GM12875 (cell line): ENCODE measurements around the gene OPRL1.
A peak's percentile ranks its signal among the peaks of the same experiment; 100 is the strongest.

ENCODE experiments used
- H3K4me3 ChIP-seq: one replicate; pipeline ENCODE4 v1.5.1; 2011; ENCODE audit warnings: low read depth, low read length, control low read depth
- TF ChIP-seq, protein P1 (sequence below): IDR thresholded peaks from 2 replicates; pipeline ENCODE4 v1.5.1; 2011; ENCODE audit warnings: low read depth, mild to moderate bottlenecking, control low read depth, inconsistent platforms, low read length, moderate library complexity, borderline replicate concordance; ENCODE audit not compliant: insufficient read depth

OPRL1 gene

DNA sequence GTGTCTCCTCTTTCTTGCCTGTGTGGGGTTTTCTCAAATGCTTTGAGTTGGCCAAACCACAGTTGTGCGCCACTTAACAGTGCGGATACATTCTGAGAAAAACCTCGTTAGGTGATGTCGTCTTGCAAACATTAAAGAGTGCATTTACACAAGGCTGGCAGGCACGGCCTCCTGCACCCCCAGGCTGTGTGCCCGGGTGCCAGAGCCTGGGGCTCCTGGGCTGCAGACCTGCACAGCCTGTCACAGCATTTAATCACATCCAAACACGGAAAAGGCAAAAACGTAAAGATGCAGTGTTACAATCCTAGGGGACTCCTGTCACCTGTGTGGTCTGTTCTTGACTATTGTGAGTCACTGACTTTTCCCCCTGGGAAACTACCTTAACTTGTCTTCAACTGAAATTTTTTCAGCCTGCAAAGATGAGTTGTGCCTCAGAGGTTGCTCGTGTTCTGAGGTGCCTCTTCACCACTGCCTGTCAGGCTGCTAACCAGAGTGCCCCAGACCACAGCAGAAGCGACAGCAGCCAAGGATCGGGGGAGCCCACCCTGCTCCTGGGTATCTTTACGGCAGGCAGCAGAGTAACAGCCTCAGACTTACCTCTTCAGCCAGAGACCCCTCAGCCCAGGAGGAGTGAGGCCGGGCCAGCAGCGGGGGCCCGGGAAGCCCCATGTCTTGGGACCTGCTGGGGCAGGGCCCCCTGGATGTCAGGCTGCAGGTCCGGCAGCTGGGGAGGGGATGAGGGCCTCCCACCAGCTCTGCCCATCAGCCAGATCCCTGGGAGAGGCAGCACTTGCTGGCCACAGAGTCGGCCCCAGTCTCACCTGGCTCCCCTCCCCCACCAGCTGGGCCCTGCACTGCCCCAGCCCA, 44.6 kb upstream of the OPRL1 start:
- no peak overlapping the region for H3K4me3 ChIP-seq
- TF ChIP-seq, protein P1, sequence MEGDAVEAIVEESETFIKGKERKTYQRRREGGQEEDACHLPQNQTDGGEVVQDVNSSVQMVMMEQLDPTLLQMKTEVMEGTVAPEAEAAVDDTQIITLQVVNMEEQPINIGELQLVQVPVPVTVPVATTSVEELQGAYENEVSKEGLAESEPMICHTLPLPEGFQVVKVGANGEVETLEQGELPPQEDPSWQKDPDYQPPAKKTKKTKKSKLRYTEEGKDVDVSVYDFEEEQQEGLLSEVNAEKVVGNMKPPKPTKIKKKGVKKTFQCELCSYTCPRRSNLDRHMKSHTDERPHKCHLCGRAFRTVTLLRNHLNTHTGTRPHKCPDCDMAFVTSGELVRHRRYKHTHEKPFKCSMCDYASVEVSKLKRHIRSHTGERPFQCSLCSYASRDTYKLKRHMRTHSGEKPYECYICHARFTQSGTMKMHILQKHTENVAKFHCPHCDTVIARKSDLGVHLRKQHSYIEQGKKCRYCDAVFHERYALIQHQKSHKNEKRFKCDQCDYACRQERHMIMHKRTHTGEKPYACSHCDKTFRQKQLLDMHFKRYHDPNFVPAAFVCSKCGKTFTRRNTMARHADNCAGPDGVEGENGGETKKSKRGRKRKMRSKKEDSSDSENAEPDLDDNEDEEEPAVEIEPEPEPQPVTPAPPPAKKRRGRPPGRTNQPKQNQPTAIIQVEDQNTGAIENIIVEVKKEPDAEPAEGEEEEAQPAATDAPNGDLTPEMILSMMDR = no peak

GRCh38 chr20:64035933-64036345, 43.9 kb upstream of the OPRL1 start, which contains the start of gene C20orf204:
Gene C20orf204 (plus strand): TSS chr20:64036182. CDS start chr20:64036324, 142 bp downstream.
- TF ChIP-seq, protein P1 = no peak
- no peak within 1 kb of the TSS for H3K4me3 ChIP-seq

DNA sequence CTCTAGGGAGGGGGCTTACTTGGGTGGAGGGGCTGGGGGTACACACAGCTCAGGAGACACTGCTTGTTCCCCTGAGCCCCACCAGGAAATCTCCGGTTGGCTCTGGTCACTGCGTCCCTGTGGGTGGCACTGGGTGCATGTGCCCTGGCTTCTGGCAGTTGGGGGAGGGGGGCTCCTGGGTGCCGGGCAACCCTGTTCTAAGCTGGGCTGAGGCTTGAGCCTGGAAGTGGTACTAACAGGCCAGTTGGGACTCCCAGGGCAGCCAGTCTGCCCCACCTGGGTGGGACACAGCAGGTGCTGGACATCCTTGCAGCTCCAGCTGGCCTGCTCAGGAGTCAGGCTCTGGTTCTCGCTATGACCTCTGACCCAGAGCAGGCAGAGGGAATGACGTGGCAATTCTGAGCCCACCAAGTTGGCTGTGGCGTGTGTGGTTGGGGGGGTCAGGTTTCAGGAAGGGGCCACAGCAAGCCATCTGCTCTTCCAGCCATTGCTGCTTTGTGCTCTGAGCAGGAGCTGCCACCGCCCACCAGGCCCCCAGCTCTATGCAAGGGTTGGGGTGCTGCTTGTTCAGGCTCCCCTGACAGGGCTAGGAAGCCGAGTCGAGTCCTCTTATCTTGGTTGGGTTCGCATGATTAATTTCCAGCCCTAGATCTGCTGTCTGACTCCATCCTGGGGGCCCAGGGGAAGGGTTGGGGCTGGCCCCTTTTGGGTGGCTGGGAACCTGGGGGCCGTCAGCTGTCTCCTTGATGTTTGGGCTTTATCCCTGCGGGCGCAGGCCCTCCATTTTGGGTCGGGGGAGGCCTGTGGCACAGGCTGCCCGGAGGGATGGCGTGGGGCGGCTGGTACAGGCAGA, 43.3 kb upstream of the OPRL1 start:
- TF ChIP-seq, protein P1 = no peak
- no peak overlapping the region for H3K4me3 ChIP-seq

DNA sequence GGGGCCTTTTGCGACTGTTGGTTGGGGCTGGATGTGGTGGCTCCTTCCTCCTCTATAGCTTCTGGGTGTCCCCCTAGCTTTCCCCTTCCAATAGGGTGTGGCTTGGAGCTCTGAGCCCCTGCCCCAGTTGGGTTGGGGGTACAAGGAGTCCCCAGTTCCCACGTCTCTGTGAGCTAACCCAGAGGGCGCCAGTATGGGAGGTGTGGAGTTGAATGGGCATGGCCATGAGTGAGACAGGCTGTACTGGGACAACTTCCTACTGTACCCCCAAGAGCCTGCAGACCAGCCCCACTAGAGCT, 42.7 kb upstream of the OPRL1 start:
- no peak overlapping the region for H3K4me3 ChIP-seq
- TF ChIP-seq, protein P1 = no peak

- TF ChIP-seq, protein P1 = no peak
- no peak overlapping the region for H3K4me3 ChIP-seq
Observed at GRCh38 chr20:64037498-64038213, 42.2 kb upstream of the OPRL1 start.

DNA sequence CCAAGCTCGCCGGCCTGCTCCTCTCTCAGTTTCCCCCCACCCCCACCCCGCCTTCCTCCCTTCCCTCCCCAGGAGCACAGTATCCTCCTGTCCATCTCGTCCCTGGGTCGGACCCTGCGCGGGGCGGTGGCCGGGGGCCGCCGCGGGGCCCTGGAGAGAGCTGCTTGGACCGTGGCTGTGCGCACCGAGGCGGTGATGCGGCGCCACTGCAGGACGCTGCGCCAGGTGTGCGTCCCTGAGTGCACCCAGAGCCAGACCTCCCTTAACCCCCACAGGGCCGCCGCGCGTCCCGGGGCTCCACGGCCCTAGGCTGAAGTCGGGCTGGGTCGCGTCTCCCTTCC, 41.7 kb upstream of the OPRL1 start:
- H3K4me3 ChIP-seq = peak overlapping the region; percentile 45
- TF ChIP-seq, protein P1 = no peak
